HepG2 (cell line): ENCODE results near the gene SERPINE2. TPM values are rescaled to one million over a fixed set of nuclear protein-coding genes. Genes with fewer than 3 reads are reported as not detected.

ENCODE experiments used
- AGO2 ChIP-seq: fragments of 200-400 bp; formaldehyde crosslinking; optimal IDR thresholded peaks from 2 replicates; pipeline ENCODE3; 2017; ENCODE audit warnings: mild to moderate bottlenecking, low read depth, low read length, moderate library complexity
- ARNT ChIP-seq: fragments of 450-650 bp; IDR thresholded peaks from 2 replicates; pipeline ENCODE4 v1.6.1; 2017
- CEBPB ChIP-seq: IDR thresholded peaks from 2 replicates; pipeline ENCODE4 v1.6.1; 2011; ENCODE audit warnings: low read depth, low read length, improper control_type of control experiment, borderline replicate concordance
- CHD2 ChIP-seq: IDR thresholded peaks from 2 replicates; pipeline ENCODE4 v1.6.1; 2011; ENCODE audit warnings: low read depth, low read length, improper control_type of control experiment
- ELF1 ChIP-seq: sonication (generic); formaldehyde crosslinking; IDR thresholded peaks from 2 replicates; pipeline ENCODE4 v1.4.0; 2020; ENCODE audit warnings: missing genetic modification reagents
- FOXA3 ChIP-seq: IDR thresholded peaks from 2 replicates; pipeline ENCODE4 v1.6.1; 2016; ENCODE audit warnings: missing genetic modification reagents, missing compliant biosample characterization
- FOXO1 ChIP-seq: sonication (generic); formaldehyde crosslinking; IDR thresholded peaks from 2 replicates; pipeline ENCODE4 v1.4.0; 2020; ENCODE audit warnings: missing genetic modification reagents
- NR2F2 ChIP-seq: IDR thresholded peaks from 2 replicates; pipeline ENCODE4 v1.6.1; 2012; ENCODE audit warnings: low read depth, inconsistent platforms, borderline replicate concordance
- PHB2 ChIP-seq: fragments of 450-650 bp; IDR thresholded peaks from 2 replicates; pipeline ENCODE4 v1.6.1; 2018; ENCODE audit not compliant: partially characterized antibody
- RAD21 ChIP-seq: fragments of 450-650 bp; formaldehyde crosslinking; IDR thresholded peaks from 2 replicates; pipeline ENCODE4 v1.5.0; 2020; ENCODE audit warnings: mild to moderate bottlenecking
- RBM39 ChIP-seq: fragments of 200-400 bp; formaldehyde crosslinking; IDR thresholded peaks from one replicate; pipeline ENCODE4 v1.6.1; 2018; ENCODE audit warnings: antibody characterized with exemption, mild to moderate bottlenecking, low read depth, low read length; ENCODE audit not compliant: poor library complexity, severe bottlenecking
- ZNF205 ChIP-seq: IDR thresholded peaks from 2 replicates; pipeline ENCODE4 v1.6.1; 2018; ENCODE audit warnings: missing biosample characterization, missing genetic modification reagents
- ZNF75D ChIP-seq: sonication (generic); formaldehyde crosslinking; IDR thresholded peaks from 2 replicates; pipeline ENCODE4 v1.8.1; 2023; ENCODE audit warnings: missing genetic modification reagents, mild to moderate bottlenecking, borderline replicate concordance
- polyA plus RNA-seq, 8 experiments: library from polyadenylated mRNA; depleted of rRNA in 3 of 8; stranded (reverse) in 7 of 8; unstranded in 1 of 8; fragments of >200 nt; fragmentation: Illumina TruSeq in 4 of 8; extraction: Trizol in 4 of 8; gene quantifications; 2 replicates each; pipeline versions ENCODE4 v1.2.1 to v1.2.3, GENCODE V29; 2011 to 2016; ENCODE audit warnings: low read depth in 4 of 8, missing spikeins in 1 of 8, mixed read lengths in 1 of 8; ENCODE audit not compliant: insufficient read depth in 1 of 8
- total RNA-seq, 5 experiments: library from RNA; depleted of rRNA; stranded (reverse); fragments of >200 nt; fragmentation: Illumina TruSeq; extraction: Trizol; gene quantifications; 2 replicates each; pipeline ENCODE4 v1.2.3, GENCODE V29; 2016; ENCODE audit warnings: low read depth in 1 of 5
- TF ChIP-seq, protein P1 (sequence below): sonication (generic); formaldehyde crosslinking; IDR thresholded peaks from 2 replicates; pipeline ENCODE4 v1.8.0; 2022; ENCODE audit warnings: missing genetic modification reagents, mild to moderate bottlenecking, borderline replicate concordance
- TF ChIP-seq, protein P2 (sequence below): sonication (generic); formaldehyde crosslinking; IDR thresholded peaks from 2 replicates; pipeline ENCODE4 v1.4.0; 2020; ENCODE audit warnings: missing genetic modification reagents
- TF ChIP-seq, protein P3 (sequence below): sonication (generic); formaldehyde crosslinking; IDR thresholded peaks from 2 replicates; pipeline ENCODE4 v1.5.0; 2020; ENCODE audit warnings: mild to moderate bottlenecking, missing genetic modification reagents
- TF ChIP-seq, protein P4 (sequence below): sonication (generic); formaldehyde crosslinking; IDR thresholded peaks from 2 replicates; pipeline ENCODE4 v1.5.0; 2020; ENCODE audit warnings: mild to moderate bottlenecking, low read depth, missing genetic modification reagents, borderline replicate concordance
- TF ChIP-seq, protein P5 (sequence below): sonication (generic); formaldehyde crosslinking; conservative IDR thresholded peaks from 2 replicates; pipeline ENCODE4 v1.4.0; 2020; ENCODE audit warnings: mild to moderate bottlenecking, missing genetic modification reagents, moderate library complexity

Gene SERPINE2
- total and polyA plus RNA-seq, 2 of the 13 experiments (the other 11 are each of a cell fraction or from before 2014, with no cell fraction given), result 7.9 to 18.1 TPM

DNA sequence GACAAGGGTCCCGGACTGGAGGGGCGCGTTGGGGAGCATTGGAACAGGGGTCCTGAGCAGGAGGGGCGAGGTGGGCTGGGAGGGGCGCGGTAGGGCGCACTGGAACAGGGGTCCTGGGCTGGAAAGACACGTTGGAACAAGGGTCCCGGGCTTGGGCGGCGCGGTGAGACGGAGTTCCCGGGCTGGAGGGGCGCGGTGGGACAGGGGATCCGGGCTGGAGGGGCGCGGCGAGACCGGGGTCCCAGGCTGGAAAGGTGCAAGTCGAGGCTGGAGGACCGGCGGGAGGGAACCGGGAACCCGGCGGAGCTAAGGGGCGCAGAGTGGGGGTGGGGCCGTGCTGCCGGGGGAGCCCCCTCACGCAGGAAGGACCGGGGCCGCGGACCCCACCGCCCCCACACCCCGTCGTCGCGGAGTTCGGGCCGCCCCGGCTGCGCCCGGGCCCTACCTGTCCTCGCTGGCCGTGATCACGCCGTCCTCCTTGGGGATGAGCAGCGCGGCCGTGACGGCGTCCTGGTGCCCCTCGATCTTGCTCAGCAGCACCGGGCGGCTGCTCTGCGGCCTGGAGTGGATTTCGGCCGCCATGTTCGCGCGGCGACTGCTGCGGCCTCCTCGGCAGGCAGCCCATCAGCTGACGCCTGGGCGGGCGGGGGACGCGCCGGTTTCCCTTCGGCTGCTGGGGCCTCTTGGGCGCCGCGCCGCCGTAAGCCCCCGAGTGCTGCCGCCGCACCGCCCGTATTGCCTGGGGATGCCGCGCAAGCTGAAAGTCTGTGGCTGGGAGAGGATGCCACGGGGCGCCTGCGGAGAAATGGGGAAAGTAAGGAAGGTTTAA is 94.2 kb downstream of the SERPINE2 start, which contains the start of gene WDFY1 (continued):
- peak; percentile 46 for TF ChIP-seq RBM39
- peak; percentile 80 for TF ChIP-seq RAD21 (CRISPR knock-in tag)
- TF ChIP-seq NR2F2, result no peak; the same call in 1 of the 2 replicates
- TF ChIP-seq, protein P1, sequence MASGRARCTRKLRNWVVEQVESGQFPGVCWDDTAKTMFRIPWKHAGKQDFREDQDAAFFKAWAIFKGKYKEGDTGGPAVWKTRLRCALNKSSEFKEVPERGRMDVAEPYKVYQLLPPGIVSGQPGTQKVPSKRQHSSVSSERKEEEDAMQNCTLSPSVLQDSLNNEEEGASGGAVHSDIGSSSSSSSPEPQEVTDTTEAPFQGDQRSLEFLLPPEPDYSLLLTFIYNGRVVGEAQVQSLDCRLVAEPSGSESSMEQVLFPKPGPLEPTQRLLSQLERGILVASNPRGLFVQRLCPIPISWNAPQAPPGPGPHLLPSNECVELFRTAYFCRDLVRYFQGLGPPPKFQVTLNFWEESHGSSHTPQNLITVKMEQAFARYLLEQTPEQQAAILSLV (CRISPR knock-in tag), result peak; percentile 99
- 0 out of 2 replicates have a peak, but pooled peaks have one; percentile 27 for TF ChIP-seq CHD2
- no peak for TF ChIP-seq ZNF75D (CRISPR knock-in tag)
- peak; percentile 61 for TF ChIP-seq ELF1 (CRISPR knock-in tag)
- TF ChIP-seq ARNT, result no peak
- TF ChIP-seq ZNF205 (CRISPR knock-in tag), result peak; percentile 79; the same call in 1 of the 2 replicates
- TF ChIP-seq, protein P2, sequence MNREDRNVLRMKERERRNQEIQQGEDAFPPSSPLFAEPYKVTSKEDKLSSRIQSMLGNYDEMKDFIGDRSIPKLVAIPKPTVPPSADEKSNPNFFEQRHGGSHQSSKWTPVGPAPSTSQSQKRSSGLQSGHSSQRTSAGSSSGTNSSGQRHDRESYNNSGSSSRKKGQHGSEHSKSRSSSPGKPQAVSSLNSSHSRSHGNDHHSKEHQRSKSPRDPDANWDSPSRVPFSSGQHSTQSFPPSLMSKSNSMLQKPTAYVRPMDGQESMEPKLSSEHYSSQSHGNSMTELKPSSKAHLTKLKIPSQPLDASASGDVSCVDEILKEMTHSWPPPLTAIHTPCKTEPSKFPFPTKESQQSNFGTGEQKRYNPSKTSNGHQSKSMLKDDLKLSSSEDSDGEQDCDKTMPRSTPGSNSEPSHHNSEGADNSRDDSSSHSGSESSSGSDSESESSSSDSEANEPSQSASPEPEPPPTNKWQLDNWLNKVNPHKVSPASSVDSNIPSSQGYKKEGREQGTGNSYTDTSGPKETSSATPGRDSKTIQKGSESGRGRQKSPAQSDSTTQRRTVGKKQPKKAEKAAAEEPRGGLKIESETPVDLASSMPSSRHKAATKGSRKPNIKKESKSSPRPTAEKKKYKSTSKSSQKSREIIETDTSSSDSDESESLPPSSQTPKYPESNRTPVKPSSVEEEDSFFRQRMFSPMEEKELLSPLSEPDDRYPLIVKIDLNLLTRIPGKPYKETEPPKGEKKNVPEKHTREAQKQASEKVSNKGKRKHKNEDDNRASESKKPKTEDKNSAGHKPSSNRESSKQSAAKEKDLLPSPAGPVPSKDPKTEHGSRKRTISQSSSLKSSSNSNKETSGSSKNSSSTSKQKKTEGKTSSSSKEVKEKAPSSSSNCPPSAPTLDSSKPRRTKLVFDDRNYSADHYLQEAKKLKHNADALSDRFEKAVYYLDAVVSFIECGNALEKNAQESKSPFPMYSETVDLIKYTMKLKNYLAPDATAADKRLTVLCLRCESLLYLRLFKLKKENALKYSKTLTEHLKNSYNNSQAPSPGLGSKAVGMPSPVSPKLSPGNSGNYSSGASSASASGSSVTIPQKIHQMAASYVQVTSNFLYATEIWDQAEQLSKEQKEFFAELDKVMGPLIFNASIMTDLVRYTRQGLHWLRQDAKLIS (CRISPR knock-in tag), result 0 out of 2 replicates have a peak, but pooled peaks have one; percentile 75
- peak; percentile 91 for TF ChIP-seq FOXO1 (CRISPR knock-in tag)
- TF ChIP-seq, protein P3, sequence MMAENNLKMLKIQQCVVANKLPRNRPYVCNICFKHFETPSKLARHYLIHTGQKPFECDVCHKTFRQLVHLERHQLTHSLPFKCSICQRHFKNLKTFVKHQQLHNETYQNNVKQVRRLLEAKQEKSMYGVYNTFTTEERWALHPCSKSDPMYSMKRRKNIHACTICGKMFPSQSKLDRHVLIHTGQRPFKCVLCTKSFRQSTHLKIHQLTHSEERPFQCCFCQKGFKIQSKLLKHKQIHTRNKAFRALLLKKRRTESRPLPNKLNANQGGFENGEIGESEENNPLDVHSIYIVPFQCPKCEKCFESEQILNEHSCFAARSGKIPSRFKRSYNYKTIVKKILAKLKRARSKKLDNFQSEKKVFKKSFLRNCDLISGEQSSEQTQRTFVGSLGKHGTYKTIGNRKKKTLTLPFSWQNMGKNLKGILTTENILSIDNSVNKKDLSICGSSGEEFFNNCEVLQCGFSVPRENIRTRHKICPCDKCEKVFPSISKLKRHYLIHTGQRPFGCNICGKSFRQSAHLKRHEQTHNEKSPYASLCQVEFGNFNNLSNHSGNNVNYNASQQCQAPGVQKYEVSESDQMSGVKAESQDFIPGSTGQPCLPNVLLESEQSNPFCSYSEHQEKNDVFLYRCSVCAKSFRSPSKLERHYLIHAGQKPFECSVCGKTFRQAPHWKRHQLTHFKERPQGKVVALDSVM (CRISPR knock-in tag), result peak; percentile 83
- TF ChIP-seq PHB2, result no peak
- TF ChIP-seq, protein P4, sequence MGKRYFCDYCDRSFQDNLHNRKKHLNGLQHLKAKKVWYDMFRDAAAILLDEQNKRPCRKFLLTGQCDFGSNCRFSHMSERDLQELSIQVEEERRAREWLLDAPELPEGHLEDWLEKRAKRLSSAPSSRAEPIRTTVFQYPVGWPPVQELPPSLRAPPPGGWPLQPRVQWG (CRISPR knock-in tag), result no peak
- TF ChIP-seq AGO2, result peak; percentile 61
- TF ChIP-seq, protein P5, sequence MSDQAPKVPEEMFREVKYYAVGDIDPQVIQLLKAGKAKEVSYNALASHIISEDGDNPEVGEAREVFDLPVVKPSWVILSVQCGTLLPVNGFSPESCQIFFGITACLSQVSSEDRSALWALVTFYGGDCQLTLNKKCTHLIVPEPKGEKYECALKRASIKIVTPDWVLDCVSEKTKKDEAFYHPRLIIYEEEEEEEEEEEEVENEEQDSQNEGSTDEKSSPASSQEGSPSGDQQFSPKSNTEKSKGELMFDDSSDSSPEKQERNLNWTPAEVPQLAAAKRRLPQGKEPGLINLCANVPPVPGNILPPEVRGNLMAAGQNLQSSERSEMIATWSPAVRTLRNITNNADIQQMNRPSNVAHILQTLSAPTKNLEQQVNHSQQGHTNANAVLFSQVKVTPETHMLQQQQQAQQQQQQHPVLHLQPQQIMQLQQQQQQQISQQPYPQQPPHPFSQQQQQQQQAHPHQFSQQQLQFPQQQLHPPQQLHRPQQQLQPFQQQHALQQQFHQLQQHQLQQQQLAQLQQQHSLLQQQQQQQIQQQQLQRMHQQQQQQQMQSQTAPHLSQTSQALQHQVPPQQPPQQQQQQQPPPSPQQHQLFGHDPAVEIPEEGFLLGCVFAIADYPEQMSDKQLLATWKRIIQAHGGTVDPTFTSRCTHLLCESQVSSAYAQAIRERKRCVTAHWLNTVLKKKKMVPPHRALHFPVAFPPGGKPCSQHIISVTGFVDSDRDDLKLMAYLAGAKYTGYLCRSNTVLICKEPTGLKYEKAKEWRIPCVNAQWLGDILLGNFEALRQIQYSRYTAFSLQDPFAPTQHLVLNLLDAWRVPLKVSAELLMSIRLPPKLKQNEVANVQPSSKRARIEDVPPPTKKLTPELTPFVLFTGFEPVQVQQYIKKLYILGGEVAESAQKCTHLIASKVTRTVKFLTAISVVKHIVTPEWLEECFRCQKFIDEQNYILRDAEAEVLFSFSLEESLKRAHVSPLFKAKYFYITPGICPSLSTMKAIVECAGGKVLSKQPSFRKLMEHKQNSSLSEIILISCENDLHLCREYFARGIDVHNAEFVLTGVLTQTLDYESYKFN (CRISPR knock-in tag), result peak; percentile 83
- no peak for TF ChIP-seq CEBPB
- peak; percentile 80 for TF ChIP-seq FOXA3 (CRISPR knock-in tag)
